ENCODE results near the gene MMRN1. TPM values are rescaled to one million over a fixed set of nuclear protein-coding genes. Genes with fewer than 3 reads are reported as not detected.
A peak's percentile ranks its signal among the peaks of the same experiment; 100 is the strongest.

MMRN1 gene
- total and polyA plus RNA-seq, 2 experiments from 2014 or later, result 0.60 to 1.1 TPM

- Histone ChIP-seq H3K4me1 (ENCODE audit: insufficient read depth) (no peaks in the 10 kb centered on the region), H3K36me3 (replicated peaks; ENCODE audit: insufficient read depth, low read depth) (no peaks in the 10 kb centered on the region), H3K9me2 (replicated peaks; ENCODE audit: insufficient read depth) (no peaks in the 10 kb centered on the region), H3K4me2 (no peak overlapping the region), H3K9me3 (ENCODE audit: low read depth) (no peaks in the 10 kb centered on the region), H3K27ac (no peak overlapping the region), H2AFZ (no peak overlapping the region), H4K20me1 (ENCODE audit: insufficient read depth, poor library complexity, severe bottlenecking) (no peaks in the 10 kb centered on the region), H3K27me3 (no peaks in the 10 kb centered on the region), H3K4me3 (no peak overlapping the region), H3K79me2 (no peaks in the 10 kb centered on the region)
- WGBS (ENCODE audit: low lambda C conversion rate, missing lambda C conversion rate), result 62% methylated on average over 1 of the region's 1 CpG
- TF ChIP-seq CTCF (IDR thresholded peaks at IDR 0.05; ENCODE audit: poor library complexity) (no peak), EZH2phosphoT487 (IDR thresholded peaks at IDR 0.05; ENCODE audit: low read depth, severe bottlenecking, unreplicated experiment) (no peak), EZH2 (IDR thresholded peaks at IDR 0.05; ENCODE audit: borderline replicate concordance) (no peak)
- DNase-seq (ENCODE audit: low spot score), result no peak
Measured at GRCh38 chr4:89906777-89907521, 12.3 kb downstream of the MMRN1 start.

- Histone ChIP-seq H4K20me1 (ENCODE audit: insufficient read depth, poor library complexity, severe bottlenecking) (no peaks in the 10 kb centered on the region), H3K36me3 (replicated peaks; ENCODE audit: insufficient read depth, low read depth) (no peaks in the 10 kb centered on the region), H3K9me2 (replicated peaks; ENCODE audit: insufficient read depth) (no peaks in the 10 kb centered on the region), H3K27ac (no peak overlapping the region), H2AFZ (no peak overlapping the region), H3K4me3 (no peak overlapping the region), H3K27me3 (no peaks in the 10 kb centered on the region), H3K4me1 (ENCODE audit: insufficient read depth) (no peaks in the 10 kb centered on the region), H3K79me2 (no peaks in the 10 kb centered on the region), H3K4me2 (no peak overlapping the region), H3K9me3 (ENCODE audit: low read depth) (no peaks in the 10 kb centered on the region)
- 95% methylated on average over 1 of the region's 1 CpG for WGBS (ENCODE audit: low lambda C conversion rate, missing lambda C conversion rate)
- no peak for DNase-seq (ENCODE audit: low spot score)
- TF ChIP-seq EZH2 (IDR thresholded peaks at IDR 0.05; ENCODE audit: borderline replicate concordance) (no peak), CTCF (IDR thresholded peaks at IDR 0.05; ENCODE audit: poor library complexity) (no peak), EZH2phosphoT487 (IDR thresholded peaks at IDR 0.05; ENCODE audit: low read depth, severe bottlenecking, unreplicated experiment) (no peak)
Measured at GRCh38 chr4:89909889-89910288, 15.2 kb downstream of the MMRN1 start.

- no peaks in the 10 kb centered on the region for H3K36me3 ChIP-seq (replicated peaks; ENCODE audit: insufficient read depth, low read depth)
- 86% methylated on average over 1 of the region's 1 CpG for WGBS (ENCODE audit: low lambda C conversion rate, missing lambda C conversion rate)
- H3K4me1 ChIP-seq (ENCODE audit: insufficient read depth), result no peaks in the 10 kb centered on the region
- no peak overlapping the region for H2AFZ ChIP-seq
- H3K27ac ChIP-seq, result no peak overlapping the region
- H3K27me3 ChIP-seq, result no peaks in the 10 kb centered on the region
- H3K9me2 ChIP-seq (replicated peaks; ENCODE audit: insufficient read depth), result no peaks in the 10 kb centered on the region
- no peaks in the 10 kb centered on the region for H4K20me1 ChIP-seq (ENCODE audit: insufficient read depth, poor library complexity, severe bottlenecking)
- no peak for DNase-seq (ENCODE audit: low spot score)
- no peak overlapping the region for H3K4me3 ChIP-seq
- H3K9me3 ChIP-seq (ENCODE audit: low read depth), result no peaks in the 10 kb centered on the region
- TF ChIP-seq EZH2 (IDR thresholded peaks at IDR 0.05; ENCODE audit: borderline replicate concordance), result no peak
- H3K4me2 ChIP-seq, result no peak overlapping the region
- no peaks in the 10 kb centered on the region for H3K79me2 ChIP-seq
Measured at GRCh38 chr4:89913623-89914022, 19.0 kb downstream of the MMRN1 start.

GRCh38 chr4:89914609-89915550, 20.2 kb downstream of the MMRN1 start:
- H2AFZ ChIP-seq, result no peak overlapping the region
- no peaks in the 10 kb centered on the region for H3K27me3 ChIP-seq
- WGBS (ENCODE audit: low lambda C conversion rate, missing lambda C conversion rate), result 27% methylated on average over 1 of the region's 1 CpG
- H4K20me1 ChIP-seq (ENCODE audit: insufficient read depth, poor library complexity, severe bottlenecking), result no peaks in the 10 kb centered on the region
- TF ChIP-seq EZH2 (IDR thresholded peaks at IDR 0.05; ENCODE audit: borderline replicate concordance) (no peak), CTCF (IDR thresholded peaks at IDR 0.05; ENCODE audit: poor library complexity) (peak; percentile 34)
- no peaks in the 10 kb centered on the region for H3K9me3 ChIP-seq (ENCODE audit: low read depth)
- H3K4me3 ChIP-seq, result no peak overlapping the region
- H3K79me2 ChIP-seq, result no peaks in the 10 kb centered on the region
- H3K9me2 ChIP-seq (replicated peaks; ENCODE audit: insufficient read depth), result no peaks in the 10 kb centered on the region
- no peak for DNase-seq (ENCODE audit: low spot score)
- no peaks in the 10 kb centered on the region for H3K36me3 ChIP-seq (replicated peaks; ENCODE audit: insufficient read depth, low read depth)
- H3K4me2 ChIP-seq, result peak overlapping the region; percentile 39
- no peak overlapping the region for H3K27ac ChIP-seq
- H3K4me1 ChIP-seq (ENCODE audit: insufficient read depth), result no peaks in the 10 kb centered on the region
